GM19025 (cell line): ENCODE results near the gene DGKI.

Source experiments
- ATAC-seq: cut with Tn5 transposase; IDR thresholded peaks from one replicate; pipeline ENCODE4 v1.9.1; 2021; ENCODE audit warnings: mild to moderate bottlenecking, low read depth, moderate library complexity; ENCODE audit not compliant: unreplicated experiment

Gene DGKI

DNA sequence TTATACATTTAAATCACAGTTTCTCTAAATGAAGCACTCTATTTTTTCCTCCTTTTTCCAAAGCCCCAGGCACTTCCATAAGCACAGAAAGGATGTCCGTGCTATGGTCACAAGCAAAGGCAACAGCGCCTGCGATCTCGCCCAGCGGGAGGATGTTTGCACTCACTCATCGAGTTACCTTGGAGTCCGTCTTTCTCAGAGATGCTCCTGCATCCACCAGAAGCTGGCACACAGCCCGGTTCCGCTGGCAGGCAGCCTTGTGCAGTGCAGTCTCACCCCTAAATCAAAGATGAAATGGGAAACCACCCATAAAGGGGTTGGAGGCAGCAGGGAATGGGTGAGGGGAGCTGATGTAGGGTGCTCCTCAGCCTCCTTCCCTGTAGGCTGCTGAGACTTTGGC is 451.4 kb downstream of the DGKI start:
- no peak for ATAC-seq

DNA sequence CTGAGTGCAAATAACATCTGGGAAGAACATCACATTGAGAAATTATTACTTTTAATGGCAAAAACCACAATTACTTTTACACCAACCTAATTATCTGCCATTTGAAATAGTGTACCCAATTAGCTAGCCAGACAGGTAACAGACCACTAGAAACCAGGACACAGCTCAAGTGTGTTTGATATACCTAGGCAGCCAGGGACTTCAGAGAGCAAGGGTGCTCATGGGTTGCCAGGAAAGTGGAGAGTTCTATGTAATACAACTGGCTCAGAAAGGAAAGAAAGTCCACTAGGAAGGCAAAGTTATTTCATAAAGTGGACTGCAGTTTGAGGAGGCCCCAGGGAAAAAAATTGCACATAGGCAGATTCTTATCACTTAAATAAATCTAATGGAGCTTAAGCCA is 453.2 kb downstream of the DGKI start:
- ATAC-seq = no peak

GRCh38 chr7:137390076-137390475 is 456.7 kb downstream of the DGKI start:
- ATAC-seq = no peak

GRCh38 chr7:137388916-137389315 is 457.9 kb downstream of the DGKI start:
- no peak for ATAC-seq

- no peak for ATAC-seq
Observed at GRCh38 chr7:137386966-137387365, 459.8 kb downstream of the DGKI start.

DNA sequence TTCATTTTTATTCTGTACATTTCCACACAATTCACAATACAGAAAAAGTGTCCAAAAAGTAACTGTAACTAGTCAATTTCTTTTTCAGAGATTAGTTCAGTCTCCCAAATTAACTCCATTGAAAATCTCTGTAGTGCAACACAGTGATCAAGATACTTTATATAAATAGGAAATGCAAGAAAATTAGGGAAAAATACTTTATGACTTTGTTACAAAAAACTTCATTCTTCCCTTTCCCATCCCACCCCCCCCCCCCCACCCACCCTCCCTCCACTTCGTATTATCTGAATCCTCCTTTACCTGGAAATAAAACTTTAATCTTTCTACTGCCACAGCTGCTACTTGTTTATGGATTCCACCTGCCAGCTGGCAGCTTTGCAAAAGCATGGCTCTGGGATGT is 465.7 kb downstream of the DGKI start:
- ATAC-seq = no peak

DNA sequence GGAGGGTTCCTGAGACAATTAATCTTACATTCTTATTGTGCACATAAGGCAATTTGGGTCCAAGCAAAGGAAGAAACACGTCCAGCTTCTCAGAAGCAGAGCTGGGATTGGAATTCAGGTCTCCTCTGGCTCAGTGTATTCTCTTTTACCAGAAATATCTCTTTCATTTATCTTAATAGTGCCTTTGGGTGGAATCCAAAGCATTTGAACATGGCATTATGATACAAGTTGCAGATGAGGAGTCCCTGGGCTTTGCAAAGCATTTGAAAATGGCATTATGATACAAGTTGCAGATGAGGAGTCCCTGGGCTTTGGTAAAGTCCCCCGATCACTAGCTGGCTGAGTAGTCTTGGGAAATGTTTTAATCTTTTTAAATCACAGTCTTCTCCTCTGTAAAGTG is 473.3 kb downstream of the DGKI start:
- no peak for ATAC-seq

- ATAC-seq = no peak
Observed at GRCh38 chr7:137371616-137372015, 475.2 kb downstream of the DGKI start.

DNA sequence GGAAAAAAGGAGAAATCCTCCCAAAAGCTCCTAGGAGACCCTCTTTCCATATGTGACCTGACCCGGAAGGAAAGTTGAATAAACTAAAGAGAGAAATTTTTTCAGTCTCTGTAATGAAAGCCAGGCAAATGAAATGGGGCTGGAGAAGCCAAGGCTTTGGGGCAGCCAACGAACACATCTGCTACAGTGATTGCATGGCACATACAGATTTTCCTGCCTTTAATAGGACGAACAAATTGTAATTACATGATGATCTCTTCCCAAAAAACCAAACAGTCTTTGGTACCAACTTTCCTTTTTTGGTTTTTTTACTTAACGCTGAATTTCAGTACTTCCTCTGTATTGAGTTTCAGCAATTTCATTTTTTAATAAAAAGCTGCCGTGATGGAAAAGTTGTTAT is 479.8 kb downstream of the DGKI start:
- no peak for ATAC-seq

DNA sequence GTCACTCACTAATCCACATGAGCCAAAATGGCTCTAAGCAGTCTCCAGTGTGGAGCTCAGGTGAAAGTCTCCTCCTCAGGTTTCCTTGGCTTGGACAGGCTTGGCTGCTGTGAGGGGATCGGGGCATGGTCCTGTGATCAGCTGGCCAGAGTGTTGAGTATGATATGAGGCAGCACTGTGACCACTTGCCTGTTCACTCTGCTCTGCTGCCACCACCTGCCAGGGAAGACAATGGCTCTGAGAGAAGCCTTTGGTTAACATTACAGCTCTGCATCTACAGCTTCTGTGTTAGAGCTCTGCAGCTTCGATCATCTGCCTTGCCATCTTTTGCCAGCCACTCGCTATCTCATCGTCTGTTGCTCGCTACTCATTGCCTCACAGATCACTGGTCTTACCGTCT is 483.1 kb downstream of the DGKI start:
- ATAC-seq = no peak

GRCh38 chr7:137360087-137360679 is 486.6 kb downstream of the DGKI start:
- no peak for ATAC-seq

DNA sequence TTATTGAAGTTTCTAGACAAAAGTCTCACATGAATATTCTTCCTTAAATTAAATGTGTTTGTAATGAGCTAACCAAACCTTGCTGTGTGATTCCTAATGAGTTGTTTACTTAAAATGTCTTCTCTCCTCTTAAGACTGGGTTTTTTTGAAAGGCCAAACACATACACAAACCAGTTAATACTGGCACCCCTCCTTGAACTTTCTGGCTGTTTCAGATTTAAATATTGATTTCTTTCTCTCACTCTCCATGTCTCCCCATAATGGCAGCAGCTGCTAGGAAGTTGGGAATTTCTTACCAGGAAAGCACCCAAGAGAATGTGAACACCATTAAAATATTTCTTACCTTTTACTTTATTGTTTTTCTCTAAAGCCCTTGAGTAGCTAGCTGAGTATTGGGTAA is 491.8 kb downstream of the DGKI start:
- ATAC-seq = no peak

DNA sequence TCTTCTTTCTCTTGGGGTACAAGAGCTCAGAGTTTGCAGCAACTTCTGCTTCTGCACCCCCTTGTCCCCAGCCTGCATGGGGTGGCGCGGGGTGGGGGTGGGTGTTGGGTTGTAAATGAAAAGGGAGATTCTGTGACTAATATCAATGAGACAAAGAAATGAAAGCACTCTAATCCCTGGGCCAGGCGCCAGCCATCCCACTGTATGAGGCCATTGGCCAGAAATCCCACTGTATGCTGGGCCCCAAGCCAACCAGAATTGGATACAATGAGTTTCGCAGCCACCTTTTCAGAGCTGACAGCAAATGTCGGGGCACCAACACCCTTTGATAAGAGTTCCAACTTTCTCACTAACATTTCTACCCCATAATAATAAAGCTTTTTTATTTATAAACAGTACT is 492.4 kb downstream of the DGKI start:
- no peak for ATAC-seq

DNA sequence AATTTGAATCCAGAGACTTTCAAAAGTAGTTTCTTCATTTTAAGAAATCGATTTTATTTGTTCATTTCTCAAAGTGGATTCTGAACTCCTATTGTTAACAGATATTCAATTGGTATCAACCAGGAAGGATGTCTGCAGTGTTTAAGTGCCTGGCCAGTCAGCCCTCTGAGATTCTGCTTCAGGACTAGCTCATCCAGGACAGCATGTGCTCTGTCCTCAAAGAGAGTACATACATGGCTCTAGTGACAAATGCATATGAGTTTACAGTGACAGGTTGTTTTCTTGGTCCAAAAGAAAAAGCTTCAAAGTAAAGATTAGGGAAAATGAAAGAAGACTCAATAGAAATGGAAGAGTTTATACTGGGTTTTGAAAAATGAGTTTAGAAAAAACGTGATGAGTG is 494.8 kb downstream of the DGKI start:
- no peak for ATAC-seq

GRCh38 chr7:137345799-137346449 is 500.9 kb downstream of the DGKI start:
- no peak for ATAC-seq

DNA sequence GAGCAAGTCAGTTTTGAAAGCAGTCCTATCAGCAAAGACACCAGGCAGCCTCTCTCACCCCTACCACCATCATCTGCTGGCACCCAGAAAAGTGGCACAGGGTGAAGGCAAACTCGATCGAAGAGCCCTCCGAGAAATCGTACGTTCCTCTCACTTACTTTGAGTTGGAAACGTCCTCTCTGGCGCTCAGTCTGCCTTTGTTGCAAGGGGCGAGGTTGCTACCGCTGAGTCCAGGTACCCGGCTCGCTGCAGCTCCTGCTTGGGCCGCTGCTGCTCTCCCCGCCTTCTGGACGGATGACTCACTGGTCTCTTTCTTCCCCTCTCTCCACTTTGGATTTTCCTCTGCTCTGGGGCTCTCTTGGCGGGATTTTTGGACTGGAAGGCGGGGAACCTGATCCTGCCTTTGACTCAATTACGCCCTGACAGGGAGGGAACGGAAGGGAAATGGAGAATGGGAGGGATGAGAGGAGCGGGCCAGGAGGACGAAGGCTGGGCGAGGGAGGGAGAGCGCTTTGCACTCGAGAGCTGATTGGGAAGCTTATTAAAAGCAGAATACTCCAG is 503.4 kb downstream of the DGKI start, which contains the start of gene PTN:
PTN (minus strand) TSS at position 453 of the 561 bp plus-strand sequence. CDS start 88,760 bp downstream, outside the sequence.
- ATAC-seq = no peak

DNA sequence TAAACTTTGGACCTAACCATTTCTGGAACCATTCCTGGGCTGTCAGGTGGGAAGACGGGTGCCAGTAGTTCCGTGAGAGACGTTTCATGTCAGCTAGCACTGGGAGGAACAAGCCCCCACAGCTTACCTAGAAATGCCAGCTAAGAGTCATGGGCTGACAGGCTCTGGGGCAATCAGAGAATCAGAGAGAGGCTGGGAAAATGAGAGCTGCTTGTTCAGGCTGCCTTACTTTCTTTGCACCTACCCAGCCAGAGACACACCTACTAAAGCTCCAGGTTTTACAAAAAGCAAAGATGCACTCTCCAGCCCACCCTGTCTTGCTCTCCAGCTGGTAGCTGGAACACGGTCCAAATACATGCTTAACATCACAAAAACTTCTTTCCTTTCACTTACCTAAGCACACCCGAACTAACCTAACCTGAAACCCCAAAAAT is 503.9 kb downstream of the DGKI start:
- ATAC-seq = no peak

DNA sequence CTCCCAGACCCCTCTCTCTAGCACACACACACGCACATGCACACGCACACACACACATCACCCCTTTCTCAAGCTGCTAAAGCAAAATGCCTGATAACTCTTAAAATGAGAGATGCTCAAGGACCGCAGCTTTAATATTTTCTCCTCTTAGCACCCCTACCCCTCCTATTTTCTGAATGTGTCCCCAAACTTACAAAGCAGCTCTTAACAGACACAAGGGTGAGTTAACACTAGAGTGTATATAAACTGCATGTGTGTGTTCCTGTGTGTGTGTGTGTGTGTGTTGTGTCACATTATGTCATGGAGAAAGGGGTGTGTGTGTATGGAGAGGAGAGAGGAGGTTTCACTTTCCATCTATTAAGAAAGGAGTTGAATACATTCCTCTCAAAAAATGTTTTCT is 504.5 kb downstream of the DGKI start:
- ATAC-seq = no peak

GRCh38 chr7:137337902-137338301 is 508.9 kb downstream of the DGKI start:
- no peak for ATAC-seq

DNA sequence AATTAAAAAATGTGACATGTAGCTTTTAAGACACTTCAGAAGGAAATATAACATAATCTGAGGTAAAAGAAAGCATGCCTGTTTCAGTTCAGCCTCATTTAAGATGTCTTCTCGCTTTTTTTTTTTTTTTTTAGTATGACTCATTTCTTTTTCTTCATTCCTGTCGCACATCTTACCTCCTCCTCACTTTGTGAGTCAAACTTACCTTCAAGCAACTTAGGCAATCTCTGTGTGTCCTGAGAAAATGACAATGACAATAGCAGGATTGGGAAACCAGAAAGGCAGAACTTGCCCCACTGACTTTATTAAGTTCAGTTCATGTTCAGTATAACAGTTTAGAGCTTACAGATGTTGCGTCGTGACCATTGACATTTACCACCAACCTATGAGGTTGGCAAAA is 511.0 kb downstream of the DGKI start:
- ATAC-seq = no peak

DNA sequence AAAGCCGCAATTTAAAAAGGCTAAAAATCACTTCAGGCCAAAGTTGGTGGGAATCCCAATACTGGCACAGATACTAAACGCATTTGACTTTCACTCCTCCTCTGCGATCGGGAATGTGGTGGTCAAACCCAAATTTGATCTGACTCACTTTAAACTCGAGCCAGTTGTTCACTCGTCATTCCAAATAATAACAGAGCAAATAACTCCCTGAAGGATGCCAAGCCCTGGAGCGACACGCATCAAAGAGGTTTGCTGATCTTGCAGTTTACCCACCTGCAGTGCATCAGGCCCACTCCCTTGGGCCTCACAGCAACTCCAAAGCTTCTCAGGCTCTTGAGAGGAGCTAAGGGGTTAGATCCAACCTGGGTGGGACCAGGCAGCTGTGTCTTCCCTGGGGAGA is 515.4 kb downstream of the DGKI start:
- ATAC-seq = no peak
